HG03457 (cell line): ENCODE measurements around the gene TMEM184B.

Source experiments
- ATAC-seq: cut with Tn5 transposase; IDR thresholded peaks from one replicate; pipeline ENCODE4 v1.9.1; 2021; ENCODE audit warnings: moderate number of reproducible peaks; ENCODE audit not compliant: unreplicated experiment

The TMEM184B gene

DNA sequence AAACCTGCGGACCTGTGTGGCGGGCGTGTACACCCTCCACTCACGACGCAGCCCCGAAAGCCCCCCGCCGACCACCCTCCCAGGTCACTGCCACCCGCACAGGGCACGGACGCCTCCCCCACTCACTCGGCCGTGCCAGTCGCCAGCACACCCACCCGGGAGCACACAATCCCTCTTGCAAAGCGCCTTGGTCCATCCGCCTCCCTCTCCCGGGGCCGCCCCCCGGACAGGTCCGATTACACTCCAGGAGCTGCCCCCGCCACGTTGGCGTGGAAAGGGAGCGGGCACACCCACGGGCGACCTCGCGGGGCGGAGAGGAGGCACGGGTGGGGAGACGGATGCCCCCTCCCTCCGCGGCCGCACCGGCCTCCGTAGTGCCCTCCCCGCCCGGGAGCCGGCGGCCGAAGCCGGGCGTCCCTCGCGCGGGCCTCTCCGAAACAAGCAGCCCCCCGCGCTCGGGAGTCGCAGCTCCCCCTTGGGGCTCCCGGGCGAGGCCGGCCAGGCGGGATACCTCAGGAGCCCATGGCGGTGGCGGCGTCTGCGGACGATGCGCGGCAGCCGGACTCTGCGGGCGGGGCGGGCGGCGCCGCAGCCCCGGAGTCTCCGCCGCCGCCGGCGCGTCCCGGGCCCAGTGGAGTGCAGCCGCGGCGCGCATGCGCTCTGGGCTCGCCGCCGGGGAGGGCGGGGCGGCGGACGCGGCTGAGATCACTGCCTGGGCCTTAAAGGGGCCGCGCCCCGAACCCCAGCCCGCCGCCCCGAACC, at the start of gene TMEM184B:
Gene TMEM184B (minus strand): TSS at position 638 of the 762 bp plus-strand sequence. CDS start 25,049 bp downstream, outside the sequence.
- no peak for ATAC-seq

DNA sequence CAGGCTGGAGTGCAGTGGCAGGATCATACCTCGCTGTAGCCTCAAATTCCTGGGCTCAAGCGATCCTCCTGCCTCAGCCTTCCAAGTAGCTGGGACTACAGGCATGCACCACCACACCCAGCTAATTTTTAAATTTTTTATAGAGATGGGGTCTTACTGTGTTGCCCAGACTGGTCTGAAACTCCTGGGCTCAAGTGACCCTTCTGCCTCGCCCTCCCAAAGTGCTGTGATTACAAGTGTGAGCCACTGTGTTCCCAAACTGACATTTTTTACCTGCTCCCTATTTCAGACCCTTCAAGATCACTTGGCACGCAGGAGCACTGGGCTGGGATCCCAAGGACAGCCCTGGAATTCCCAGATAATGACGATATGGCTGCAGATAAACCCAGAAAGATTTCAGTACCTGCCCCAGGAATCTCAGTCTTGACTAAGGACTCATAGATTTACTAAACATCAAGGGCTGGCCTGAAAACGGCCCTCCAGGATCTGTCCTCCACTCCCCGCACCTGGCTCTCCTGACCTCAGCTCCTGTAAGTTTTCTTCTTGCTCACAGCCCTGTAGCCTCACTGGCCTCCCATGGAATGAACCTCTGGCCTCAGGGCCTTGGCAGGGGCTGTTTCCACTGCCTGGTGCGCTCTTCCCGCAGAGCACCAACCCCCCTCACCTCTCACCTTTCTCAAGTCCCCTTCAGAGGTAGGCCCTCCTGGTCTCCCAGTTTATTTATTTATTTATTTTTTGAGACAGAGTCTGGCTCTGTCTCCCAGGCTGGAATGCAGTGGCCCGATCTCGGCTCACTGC, 48.0 kb upstream of the TMEM184B start:
- no peak for ATAC-seq

DNA sequence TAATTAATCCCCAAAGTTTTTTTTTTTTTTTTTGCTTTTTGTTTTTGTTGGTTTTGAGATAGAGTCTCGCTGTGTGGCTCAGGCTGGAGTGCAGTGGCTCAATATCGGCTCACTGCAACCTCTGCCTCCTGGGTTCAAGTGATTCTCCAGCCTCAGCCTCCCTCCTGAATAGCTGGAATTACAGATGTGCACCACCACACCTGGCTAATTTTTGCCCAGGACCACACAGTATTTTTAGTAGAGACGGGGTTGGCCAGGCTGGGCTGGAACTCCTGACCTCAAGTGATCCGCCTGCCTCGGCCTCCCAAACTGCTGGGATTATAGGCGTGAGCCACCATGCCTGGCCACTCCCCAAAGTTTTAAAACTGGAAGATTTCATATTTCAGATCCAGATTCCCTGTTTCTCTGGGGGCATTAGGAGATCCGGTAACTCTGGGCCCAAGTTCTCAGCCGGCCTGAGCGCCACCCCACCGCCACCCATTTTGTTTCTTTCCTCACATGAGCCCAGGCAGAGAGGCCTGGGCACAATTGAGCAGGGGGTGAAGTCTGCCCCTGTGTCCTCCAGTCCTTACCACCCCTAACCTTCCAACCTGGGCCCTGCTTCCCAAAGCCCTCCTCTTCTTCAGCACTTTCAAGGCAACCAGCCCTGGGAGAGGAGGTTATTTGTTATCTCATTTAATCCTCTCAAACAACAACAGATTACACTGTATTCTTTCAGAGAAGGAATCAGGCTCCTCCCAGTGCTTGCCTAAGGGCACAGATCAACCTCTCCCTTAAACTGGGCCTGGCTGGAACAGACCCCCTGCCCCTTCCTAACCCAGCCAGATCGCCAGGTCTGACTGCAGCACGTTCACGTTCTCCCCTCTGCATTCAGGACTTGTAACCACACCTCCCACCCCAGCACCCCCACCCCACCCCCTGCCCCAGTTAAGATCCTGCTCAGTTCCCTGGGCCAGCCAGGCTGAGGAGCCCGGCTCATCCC, 46.3 kb upstream of the TMEM184B start:
- ATAC-seq, result no peak

DNA sequence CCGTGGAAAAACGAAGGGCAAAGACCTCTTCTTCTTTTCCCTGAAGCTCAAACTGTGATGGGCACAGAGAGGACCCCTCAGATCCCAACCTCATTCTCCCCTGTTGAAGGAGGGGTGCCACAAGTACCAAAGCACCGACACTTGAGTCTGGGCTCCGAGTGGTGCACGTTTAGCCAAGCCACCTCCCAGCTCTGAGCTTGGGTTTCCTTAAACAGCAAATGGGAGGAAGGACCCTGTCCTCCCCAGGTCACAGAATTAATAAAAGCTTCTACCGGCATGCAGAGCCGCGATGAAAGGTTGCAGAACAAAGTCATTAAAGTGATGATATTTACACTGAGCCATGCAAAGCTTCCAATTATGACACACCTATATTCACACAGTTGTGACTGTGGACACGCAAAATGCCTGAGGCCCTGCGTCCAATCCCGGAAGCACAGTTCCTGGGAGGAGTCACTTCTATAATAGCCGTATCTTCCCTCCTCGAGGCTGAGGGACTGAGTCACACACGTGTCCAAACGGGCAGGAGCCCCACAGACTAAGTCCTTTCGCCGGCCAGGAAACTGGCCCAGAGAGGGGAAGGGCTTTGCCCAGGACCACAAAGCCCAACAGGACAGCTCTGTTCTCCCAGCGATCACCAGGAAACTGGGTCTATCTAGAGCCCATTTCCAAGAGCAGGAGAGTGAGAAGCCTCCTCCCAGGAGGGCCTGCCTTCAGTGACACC, 45.3 kb upstream of the TMEM184B start:
- no peak for ATAC-seq

DNA sequence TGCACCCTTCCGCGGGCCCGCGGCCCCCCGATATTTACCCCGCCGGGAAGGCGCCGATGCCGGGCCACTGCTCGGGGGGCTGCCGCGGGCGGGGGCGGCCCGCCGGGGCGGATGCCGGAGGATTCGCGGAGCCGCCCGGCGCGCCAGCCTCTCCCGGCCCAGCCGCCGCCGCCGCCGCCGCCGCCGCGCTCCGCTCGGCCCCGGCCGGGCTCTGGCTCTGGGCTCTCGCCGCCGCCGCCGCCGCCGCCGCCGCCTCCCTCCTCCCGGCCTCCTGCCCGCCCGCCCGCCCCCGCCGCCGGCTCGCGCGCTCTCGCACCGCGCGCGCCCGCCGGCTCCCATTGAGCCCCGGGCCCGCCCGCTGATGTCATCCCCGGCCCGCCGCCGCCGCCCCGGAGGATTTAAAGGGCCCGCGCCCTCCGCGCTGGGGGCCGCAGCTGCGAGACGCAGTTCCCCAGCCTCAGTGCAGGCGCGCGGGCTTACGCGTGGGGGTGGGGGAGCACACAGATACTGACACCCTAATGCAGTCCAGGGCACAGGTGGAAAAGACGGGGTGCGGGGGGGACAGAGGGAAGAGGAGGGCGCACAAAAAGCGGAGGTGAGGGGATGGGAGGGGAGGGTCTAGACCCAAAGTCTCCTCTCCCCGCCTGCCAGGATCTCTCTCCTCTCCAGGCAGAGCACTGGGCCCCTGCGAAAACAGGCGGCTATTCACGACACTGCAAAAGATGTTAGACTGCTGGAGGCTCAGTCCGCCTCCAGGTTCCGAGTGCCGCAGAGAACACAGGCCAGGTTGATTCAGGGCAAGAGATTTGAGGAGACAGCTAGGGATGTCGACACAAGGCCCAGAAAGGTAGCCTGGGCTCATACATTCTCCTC, 44.5 kb upstream of the TMEM184B start, which contains the start of gene CSNK1E:
Gene CSNK1E (minus strand): TSS at position 312 of the 873 bp plus-strand sequence. CDS start 3,276 bp downstream, outside the sequence.
- no peak for ATAC-seq

DNA sequence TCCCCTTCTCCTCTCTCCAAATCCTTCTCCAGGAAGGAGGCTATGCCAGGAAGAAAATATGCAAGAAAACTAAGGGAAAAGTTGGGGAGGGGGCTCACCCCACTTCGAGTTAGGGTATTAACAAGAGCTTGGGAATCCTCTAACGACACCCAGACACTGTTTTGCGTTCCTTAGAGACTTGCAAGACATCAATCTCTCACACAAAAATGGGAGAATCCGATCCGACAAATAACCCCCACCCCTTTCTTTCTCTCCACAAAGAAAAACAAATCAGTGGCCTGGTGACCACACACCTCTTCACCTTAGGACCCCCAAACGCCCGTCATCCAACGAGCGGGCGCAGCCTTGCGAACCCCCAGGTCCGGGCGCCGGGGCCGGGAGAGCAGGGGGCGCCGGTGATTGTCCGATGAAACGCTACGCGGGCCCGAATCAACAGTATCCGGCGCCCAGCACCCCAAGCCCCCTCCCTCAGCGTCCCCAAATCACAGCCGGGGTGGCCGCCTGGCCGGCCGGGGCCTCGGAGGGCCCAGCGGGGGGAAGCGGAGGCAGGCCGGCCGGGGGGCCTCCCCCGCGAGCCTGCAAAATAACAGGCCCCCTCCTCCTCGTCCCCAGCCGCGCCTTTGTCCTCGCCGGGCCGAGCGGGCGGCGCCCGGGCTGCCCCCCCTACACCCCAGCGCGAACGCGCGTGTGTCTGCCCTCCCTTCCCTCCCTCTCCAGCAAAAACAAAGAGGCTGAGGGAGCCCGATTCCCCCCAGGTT, 43.7 kb upstream of the TMEM184B start:
- no peak for ATAC-seq

DNA sequence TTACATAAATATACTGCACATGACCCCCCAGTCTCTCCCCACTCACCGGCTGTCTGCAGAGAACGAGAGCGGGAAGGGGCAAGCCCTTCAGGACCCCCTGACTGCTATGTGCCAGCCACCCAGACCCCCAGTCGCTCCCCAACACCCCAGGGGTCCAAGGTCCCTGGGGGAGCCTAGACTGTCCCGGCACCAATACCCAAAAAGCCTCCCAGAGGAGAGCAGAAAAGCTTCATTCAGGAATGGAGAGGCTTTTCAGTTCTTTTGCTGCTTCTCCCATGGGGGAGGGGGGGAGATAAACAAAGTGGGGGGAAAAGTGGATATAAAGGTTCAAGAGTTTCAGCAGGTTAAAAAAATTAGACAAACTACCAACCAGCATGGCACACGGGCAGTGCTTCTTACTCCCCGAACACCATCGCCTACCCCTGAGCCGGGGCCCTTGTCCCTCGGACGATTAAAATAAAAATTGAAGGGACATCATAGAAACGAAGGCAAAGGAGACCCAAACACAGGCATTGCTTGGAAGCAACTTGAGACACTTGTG, 43.1 kb upstream of the TMEM184B start:
- no peak for ATAC-seq

DNA sequence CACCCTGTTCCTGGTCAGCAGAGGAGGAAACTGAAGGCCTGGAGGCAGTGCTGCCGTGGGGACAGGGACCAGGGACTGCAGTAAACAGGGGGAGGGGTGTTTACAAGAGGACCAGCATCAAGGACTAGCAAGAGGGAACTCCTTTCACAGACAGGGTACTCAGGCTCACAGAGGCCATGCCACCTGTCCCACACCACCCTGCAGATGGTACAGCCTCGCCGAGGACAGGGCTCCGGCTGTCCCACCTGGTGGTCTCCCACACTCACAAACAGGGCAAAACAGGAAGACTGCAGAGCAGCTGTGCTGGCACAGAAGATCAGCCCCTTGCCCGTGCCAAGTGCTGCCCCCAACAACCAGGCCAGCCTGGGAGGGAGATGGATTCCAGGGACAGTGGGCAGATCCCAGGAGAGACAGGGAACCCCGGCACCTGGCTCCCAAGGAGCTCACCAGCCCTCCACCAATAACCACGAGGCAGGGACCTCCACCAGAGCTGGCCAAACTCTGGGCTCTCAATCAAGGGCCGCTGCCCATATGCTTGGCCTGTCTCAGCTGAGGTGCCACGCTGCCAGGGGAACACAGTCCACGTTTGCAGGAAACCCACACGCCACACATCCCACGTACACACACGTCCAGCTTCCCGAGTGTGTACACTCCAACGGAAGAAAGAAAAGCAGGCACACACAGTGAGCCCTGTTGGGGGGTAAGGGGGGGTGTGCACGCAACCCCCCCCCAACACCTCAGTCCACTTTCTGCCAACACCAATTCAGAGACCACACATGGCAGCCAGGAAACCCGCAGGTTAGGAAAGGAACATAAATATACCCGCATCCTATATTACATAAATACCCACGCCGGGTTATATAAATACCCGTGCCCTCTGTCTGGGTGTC, 42.4 kb upstream of the TMEM184B start:
- ATAC-seq, result no peak

DNA sequence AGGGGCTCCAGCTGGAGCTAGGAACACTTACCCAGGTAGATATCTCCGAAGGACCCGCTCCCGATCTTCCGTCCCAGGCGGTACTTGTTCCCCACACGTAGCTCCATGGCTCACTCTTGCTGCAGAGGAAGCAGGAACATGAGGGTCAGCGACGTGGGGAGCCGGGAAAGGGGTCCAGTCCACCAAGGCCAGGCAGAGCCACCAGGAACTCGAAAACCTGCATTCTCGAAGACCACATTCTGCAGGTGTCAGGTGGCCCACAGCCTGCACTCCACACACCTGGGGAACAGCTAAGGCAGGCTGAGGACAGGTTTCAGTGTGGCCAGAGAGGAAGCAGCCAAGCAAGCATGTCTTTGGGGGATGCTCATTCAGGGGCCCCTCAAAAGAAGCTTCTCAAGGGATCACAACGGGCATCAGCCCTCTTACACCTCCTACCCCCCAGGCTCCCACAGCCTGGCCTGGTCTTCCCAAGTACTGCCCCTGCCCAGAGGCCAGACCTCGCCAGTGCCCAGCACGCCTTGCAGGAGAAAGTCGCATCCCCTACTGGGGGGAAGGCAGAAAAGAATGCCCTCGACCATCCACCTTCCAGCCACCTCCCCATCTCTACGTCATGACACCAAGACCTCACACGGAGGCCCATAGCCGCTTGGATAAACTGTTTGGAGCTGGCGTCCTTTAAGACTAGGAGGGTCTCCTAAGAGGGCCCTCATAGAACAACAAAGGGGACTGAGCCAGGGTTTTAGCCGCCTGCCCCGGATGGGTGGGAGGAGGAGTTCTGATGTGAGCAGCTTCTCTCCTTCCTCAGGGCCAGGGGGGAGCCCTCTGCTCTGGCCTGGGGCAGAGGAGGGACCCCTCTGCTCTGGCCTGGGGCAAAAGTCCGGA, 41.5 kb upstream of the TMEM184B start:
- no peak for ATAC-seq

DNA sequence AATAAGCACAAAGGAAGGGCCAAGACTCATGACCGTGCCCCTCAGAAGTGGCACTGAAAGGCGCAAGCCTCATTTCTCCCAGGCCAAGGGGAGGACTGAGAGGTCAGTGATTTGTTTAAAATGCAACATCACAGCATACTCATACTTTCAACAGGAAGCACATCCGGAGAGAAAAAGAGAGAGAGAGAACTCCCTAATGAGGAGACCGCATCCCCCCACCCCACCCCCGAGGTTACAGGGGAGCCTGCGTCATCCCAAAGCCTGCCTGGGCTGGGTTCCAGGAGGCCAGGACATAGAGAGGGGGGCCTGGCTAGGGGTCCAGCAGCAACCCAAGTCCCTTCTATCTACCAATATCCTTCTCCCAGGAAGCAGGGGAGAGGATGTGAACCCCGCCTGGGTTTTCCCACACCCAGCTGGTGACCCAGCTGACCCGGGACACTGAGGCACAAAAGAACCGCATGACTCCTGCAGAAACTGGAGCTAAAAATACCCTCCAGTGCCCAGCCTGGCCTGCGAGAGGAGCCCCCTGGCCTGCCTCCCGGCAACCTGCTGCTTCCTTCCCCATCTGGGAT, 40.7 kb upstream of the TMEM184B start:
- ATAC-seq, result no peak

DNA sequence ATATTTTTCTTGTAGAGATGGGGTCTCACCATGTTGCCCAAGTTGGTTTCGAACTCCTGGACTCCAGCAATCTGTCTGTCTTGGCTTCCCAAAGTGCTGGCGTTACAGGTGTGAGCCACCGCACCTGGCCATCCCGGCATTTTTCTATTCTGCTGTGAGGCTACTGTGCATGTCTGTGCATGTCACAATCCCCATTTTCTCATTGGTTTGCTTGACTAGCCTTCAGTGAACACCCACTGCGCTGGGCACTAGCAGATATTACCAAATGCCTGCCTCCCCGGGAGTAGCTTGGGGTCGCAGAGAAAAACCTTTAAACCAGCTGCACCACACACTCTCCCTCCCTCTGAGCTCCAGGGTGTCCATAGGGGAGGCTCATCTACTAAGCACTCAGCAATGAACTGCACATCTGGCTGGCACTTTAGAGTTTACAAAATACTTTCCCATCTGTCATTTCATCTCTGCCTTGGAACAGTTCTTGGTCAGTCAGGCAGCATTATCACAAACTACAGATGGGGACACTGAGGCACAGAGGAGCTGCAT, 39.5 kb upstream of the TMEM184B start:
- no peak for ATAC-seq

DNA sequence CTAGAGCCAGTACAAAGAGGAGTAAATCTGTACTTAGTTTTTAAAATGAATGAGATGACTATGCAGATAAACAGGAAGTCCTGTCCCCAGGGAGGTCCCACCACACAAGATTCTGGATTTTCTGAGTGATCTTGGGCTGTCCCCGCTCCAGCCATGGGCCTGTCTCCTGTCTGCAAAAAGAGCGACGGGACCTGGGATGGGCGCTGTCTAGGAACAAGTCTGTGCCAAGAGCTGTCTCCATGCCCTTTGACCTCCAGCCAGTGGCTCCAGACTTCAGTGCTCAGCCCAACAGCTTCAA, 38.5 kb upstream of the TMEM184B start:
- ATAC-seq, result no peak

DNA sequence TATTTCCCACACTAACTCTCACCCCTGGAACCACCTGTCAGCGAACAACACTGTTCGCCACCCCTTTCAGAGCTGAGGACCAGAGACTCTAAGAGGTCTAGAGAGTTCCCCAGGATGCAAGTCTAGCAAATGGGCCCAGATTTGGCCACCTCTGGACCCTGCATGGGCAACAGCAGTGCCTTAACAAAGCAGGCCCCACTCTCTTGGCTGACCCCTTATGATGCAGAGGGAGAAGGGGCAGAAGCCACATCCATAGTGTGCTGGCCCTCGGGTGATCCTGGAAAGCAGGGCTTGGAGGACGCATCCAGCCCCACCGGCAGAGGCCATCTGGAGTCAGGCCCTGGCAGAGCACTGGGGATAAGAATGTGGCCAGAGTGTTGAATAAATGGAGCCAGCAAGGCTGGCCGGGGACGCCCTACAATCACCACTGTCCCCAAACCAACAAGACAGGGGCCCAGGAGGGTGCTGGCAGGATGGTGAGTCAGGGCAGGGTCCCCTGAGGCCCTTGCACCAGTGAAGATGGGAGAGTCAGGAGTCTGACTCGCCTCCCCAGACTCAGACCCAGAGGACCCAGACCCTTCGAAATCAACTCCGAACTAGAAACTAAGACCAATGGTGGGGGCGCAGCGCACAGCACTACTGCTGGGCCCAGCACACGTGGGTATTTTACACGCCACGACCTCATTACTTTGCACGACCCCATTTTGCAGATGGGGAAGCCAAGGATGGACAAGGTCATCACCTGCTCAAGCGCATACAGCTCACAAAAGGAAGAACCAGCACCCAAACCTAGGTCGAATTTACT, 37.9 kb upstream of the TMEM184B start:
- ATAC-seq, result no peak

DNA sequence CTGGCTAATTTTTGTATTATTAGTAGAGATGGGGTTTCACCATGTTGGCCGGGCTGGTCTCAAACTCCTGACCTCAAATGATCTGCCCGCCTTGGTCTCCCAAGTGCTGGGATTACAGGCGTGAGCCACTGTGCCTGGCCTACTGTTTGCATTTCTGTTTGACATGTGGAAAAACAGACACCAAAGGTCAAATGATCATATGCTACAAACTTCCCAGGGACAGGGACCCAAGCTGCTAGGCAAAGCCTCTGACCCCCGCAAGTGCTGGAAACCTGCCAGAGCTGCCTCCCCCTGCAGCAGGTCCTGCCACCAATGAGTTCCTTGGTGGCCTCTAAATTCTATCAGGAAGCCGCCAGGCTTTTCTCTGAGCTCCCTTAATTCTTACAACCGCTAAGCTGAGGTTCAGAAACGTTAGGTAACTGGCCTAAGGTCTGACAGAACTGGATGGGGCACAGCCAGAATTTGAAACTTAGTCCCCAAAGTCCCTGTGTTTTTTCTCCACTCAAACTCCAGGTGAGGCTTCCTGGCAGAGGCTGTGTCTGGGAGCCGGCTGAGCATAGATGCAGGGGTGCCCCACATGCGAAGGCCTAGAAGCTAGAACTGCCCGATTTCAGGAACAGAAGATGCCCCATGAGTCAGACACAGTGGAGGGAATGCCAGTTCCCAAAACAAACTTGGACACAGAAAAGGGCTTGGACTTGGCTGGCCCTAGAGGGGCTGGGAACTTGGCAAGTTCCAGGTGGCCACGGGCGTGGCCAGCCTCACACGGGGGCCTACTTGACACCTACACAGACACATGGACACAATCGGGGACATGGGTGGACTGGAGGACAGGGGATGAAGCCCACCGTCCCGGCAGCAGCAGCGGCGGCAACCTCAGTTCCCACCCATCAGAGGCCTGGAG, 37.1 kb upstream of the TMEM184B start:
- no peak for ATAC-seq
